Left lung (tissue), 10 donors: ENCODE results near the gene RBM17. TPM values are rescaled to one million over a fixed set of nuclear protein-coding genes. Genes with fewer than 3 reads are reported as not detected.
A peak's percentile ranks its signal among the peaks of the same experiment; 100 is the strongest.

Experiments used
- ATAC-seq: fragments of 200-7000 bp; cut with Tn5 transposase; one replicate; pipeline ENCODE4 v1.9.1; 2020; ENCODE audit warnings: moderate library complexity
- DNase-seq, 4 donors: peaks; one replicate each; pipeline ENCODE4 v3.0.0-alpha.2; 2013 to 2020
- H3K27ac ChIP-seq, 2 donors: fragments of 200-600 bp; sonication (generic) in 1 of 2; one replicate each; pipeline versions ENCODE4 v1.5.0 to v1.8.0; 2020 to 2021
- H3K27me3 ChIP-seq, 2 donors: fragments of 200-600 bp; sonication (generic) in 1 of 2; one replicate each; pipeline versions ENCODE4 v1.5.0 to v1.8.0; 2020 to 2021
- H3K36me3 ChIP-seq, 2 donors: fragments of 200-600 bp; sonication (generic) in 1 of 2; one replicate each; pipeline versions ENCODE4 v1.5.0 to v1.8.0; 2020 to 2021
- H3K4me1 ChIP-seq, 2 donors: fragments of 200-600 bp; one replicate each; pipeline ENCODE4 v1.8.0; 2021
- H3K4me3 ChIP-seq, 2 donors: fragments of 200-600 bp; sonication (generic) in 1 of 2; one replicate each; pipeline versions ENCODE4 v1.5.0 to v1.8.0; 2020 to 2021; ENCODE audit warnings: mild to moderate bottlenecking in 1 of 2
- H3K9me3 ChIP-seq, 2 donors: fragments of 200-600 bp; sonication (generic) in 1 of 2; one replicate each; pipeline versions ENCODE4 v1.5.0 to v1.8.0; 2020 to 2021
- CTCF ChIP-seq, 2 donors: fragments of 200-600 bp; sonication (generic) in 1 of 2; IDR thresholded peaks; one replicate each; pipeline versions ENCODE4 v1.5.0 to v1.8.0; 2021; ENCODE audit warnings: antibody characterized with exemption in 2 of 2
- intact Hi-C, 2 donors: fragments of 100-400 bp; cut with DNase I; formaldehyde crosslinking; loops; one replicate each; pipeline versions ENCODE4 v1.11.2 to v1.14.2; 2022
- polyA plus RNA-seq, 6 donors: library from polyadenylated mRNA; unstranded; fragments of 120-200 nt; gene quantifications; one replicate each; pipeline ENCODE4 v1.2.1, GENCODE V29; 2013; ENCODE audit not compliant: insufficient read length in 6 of 6
- total RNA-seq, 2 donors: library from RNA; stranded (reverse); fragmentation: NEBNext Ultra II Directional; extraction: Animal tissue kit (Norgen Biotek cat#: 25700); gene quantifications; one replicate each; pipeline ENCODE4 v1.2.1, GENCODE V29; 2021
- donor health status: DM: no; HTN: yes; CAD: no.
- donor health status: DM: no; HTN: no; CAD: no.

Gene RBM17
- total and polyA plus RNA-seq, 8 donors, result 63.2 to 215 (median 185) TPM

GRCh38 chr10:6114299-6114698 lies 25.5 kb downstream of the RBM17 start:
- no peak for TF ChIP-seq CTCF (IDR thresholded peaks at IDR 0.05)
- Histone ChIP-seq H3K27me3 (no peaks in the 10 kb centered on the region), H3K9me3 (no peaks in the 10 kb centered on the region), H3K4me3 (no peak overlapping the region), H3K27ac (peak overlapping the region in 1 of 2 donors; percentile 41), H3K4me1 (peaks cover 0 to 13% of the 10 kb centered on the region in 2 donors), H3K36me3 (peaks cover 0 to 78% of the 10 kb centered on the region in 2 donors)
- intact Hi-C loops, result loop anchor here in 1 of 2 donors (5.0 kb wide), 1 partner anchor 33 kb away; no protein-coding TSS in a partner anchor
- no peak for DNase-seq
- ATAC-seq, result no peak

GRCh38 chr10:6114805-6115341 lies 26.0 kb downstream of the RBM17 start:
- Histone ChIP-seq H3K27ac (peak overlapping the region; percentile 0 to 41), H3K4me1 (peaks cover 0 to 13% of the 10 kb centered on the region in 2 donors), H3K36me3 (peaks cover 0 to 73% of the 10 kb centered on the region in 2 donors), H3K4me3 (no peak overlapping the region), H3K27me3 (no peaks in the 10 kb centered on the region), H3K9me3 (no peaks in the 10 kb centered on the region)
- ATAC-seq (no peak), DNase-seq (no peak)
- TF ChIP-seq CTCF (IDR thresholded peaks at IDR 0.05), result no peak
- intact Hi-C loops, result loop anchor here in 1 of 2 donors (5.0 kb wide), 1 partner anchor 32 kb away; no protein-coding TSS in a partner anchor

- intact Hi-C loops, result no loop called here
- Histone ChIP-seq H3K9me3 (no peaks in the 10 kb centered on the region), H3K27ac (peak overlapping the region; percentile 0 to 41), H3K36me3 (peaks cover 0 to 67% of the 10 kb centered on the region in 2 donors), H3K4me1 (peaks cover 0 to 13% of the 10 kb centered on the region in 2 donors), H3K27me3 (no peaks in the 10 kb centered on the region), H3K4me3 (no peak overlapping the region)
- ATAC-seq, result no peak
- no peak for DNase-seq
- no peak for TF ChIP-seq CTCF (IDR thresholded peaks at IDR 0.05)
Measured at GRCh38 chr10:6115411-6115810, 26.6 kb downstream of the RBM17 start.

GRCh38 chr10:6115824-6116350 lies 27.1 kb downstream of the RBM17 start:
- Histone ChIP-seq H3K4me1 (peaks cover 0 to 13% of the 10 kb centered on the region in 2 donors), H3K27ac (no peak overlapping the region), H3K4me3 (no peak overlapping the region), H3K27me3 (no peaks in the 10 kb centered on the region), H3K9me3 (no peaks in the 10 kb centered on the region), H3K36me3 (peaks cover 0 to 62% of the 10 kb centered on the region in 2 donors)
- DNase-seq, result no peak
- TF ChIP-seq CTCF (IDR thresholded peaks at IDR 0.05), result no peak
- intact Hi-C loops, result no loop called here
- no peak for ATAC-seq

GRCh38 chr10:6116806-6117205 lies 28.0 kb downstream of the RBM17 start:
- H3K36me3 ChIP-seq, result peaks cover 0 to 53% of the 10 kb centered on the region in 2 donors
- no peak overlapping the region for H3K27ac ChIP-seq
- no peak for DNase-seq
- H3K27me3 ChIP-seq, result no peaks in the 10 kb centered on the region
- ATAC-seq, result no peak
- H3K4me3 ChIP-seq, result no peak overlapping the region
- peaks cover 0 to 13% of the 10 kb centered on the region in 2 donors for H3K4me1 ChIP-seq
- no peak for TF ChIP-seq CTCF (IDR thresholded peaks at IDR 0.05)
- intact Hi-C loops, result no loop called here
- no peaks in the 10 kb centered on the region for H3K9me3 ChIP-seq
